HG03521 (cell line): Measurements from ENCODE around the gene RIMS1.

Experiments
- ATAC-seq: cut with Tn5 transposase; IDR thresholded peaks from one replicate; pipeline ENCODE4 v1.9.1; 2021; ENCODE audit warnings: mild to moderate bottlenecking, moderate library complexity; ENCODE audit not compliant: unreplicated experiment

The RIMS1 gene

DNA sequence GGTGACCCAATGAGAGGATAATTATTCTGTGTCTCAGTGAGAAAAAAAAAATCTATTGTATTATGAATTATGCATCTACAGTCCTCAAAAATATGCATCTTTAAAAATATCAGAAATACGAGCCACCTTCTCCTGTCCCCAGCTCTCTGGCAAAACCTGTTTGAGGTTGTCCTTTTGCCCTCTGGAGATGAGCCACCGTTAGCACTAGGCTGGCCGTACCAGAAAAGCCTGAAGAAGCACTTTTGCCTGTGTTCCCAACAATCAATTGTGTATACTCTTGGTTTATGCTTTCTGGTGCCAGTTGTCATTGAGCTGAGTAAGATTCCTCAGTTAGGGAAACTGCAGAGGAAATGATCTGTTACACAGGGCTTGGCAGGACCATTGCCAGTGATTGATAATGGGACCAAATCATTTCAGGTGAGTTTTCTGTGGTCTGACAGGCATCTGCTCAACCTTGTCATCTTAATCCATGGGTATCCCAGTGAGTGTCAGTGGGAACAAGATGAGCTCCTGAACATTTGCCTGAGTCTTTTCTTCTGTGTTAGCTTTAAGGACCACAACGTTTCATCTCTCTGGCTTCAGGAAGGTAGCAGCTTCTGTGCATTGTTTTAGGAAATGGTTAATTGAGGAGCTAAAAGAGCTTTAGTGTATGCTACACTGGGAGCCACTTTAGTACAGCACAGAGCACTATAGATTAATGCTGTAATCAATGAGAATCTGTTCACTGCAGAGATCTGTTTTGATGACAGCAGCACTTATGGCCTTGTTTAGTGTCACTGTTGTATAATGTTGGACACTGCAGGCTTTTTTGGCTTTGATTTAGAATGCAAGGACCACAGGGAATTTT lies 330.1 kb downstream of the RIMS1 start:
- no peak for ATAC-seq

DNA sequence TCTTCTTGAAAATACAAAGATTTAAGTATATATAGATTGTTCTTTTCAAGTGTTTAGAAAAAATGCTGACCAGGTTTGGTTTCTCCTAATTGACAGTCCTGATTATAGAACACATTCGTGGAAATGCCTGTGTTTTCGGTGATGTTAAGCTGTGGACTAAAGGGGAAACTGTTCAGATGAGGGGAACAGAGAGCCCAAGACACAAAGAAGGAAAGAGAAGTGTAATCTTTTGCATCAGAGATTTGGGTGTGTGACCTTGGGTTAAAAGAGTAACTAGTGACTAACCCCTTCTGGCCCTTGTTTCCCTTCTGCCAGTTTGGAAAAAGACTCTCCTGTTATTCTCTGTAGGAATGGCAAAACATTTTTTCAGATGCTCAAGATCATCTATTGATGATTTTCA lies 331.3 kb downstream of the RIMS1 start:
- ATAC-seq, result no peak

DNA sequence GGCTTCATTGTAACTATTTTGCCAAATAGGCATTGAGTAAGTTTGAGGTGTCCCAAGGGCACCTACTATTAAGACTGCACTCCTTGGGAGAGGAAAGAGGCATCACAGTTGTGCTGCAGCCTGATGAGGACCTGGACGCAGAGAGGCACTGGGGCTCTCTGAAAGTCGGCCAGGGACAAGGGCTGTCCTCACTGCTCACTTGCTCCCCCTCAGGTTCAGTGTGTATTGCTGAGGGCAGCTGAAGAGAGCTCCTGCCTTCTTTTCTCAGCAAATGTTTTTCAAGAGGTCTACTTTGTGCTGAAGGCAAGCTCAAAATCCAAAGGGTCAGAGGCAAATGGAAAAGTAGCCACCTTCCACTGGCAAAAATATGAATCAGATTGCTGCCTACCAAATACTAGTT lies 331.8 kb downstream of the RIMS1 start:
- ATAC-seq, result peak; percentile 89

DNA sequence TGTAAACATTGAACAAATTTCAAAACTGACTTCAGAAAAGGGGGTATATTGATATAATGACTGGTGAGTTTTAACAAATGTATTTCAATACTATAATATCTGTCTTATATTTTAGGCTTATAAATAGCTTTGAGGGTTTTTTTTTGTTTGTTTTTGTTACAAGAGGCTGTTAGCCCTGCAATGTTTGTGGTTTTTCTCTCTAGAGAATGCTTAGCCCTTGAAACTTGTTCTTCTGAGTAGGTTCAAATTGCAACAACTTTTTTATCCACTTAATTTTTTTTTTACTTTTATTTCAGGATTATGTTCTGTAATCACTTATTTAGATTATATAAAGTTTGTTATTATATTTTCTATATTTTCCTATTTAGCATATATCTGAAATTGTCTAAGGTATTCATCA lies 333.2 kb downstream of the RIMS1 start:
- no peak for ATAC-seq

DNA sequence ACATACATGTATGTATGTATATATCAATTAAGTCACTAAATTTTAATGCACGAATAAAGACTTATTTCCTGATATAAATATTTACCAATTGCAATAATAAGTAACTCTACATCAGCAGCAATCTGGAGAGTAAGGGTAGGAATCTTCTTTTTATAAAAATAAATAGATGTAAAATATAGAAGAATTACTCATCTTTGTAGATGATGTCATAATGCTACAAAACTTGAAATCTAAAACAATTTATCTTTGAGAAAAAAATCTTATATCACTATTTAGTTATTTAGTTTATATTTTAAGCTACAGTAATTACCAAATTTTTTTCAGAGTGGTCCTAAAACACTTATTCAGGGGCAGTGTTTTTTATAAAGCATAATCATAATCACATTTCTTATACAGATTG lies 351.7 kb downstream of the RIMS1 start:
- no peak for ATAC-seq

DNA sequence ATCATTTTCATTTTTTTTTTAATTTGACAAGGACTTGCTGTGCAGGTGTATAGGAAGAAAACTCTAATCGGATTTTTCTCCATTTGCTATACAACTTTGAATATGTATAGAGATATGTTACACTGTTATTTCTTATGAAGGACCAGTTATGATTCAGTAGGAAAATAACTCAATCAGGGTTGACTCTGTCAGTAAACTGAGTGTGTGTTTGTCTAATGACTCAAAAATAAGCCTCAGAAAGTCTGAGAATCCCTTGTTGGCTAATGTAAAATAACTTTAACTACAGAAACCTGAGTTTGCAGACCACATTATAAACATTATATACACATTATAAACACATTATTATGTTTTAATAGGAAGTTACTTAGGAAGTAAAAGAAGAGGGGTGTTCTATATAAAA lies 352.6 kb downstream of the RIMS1 start:
- no peak for ATAC-seq

DNA sequence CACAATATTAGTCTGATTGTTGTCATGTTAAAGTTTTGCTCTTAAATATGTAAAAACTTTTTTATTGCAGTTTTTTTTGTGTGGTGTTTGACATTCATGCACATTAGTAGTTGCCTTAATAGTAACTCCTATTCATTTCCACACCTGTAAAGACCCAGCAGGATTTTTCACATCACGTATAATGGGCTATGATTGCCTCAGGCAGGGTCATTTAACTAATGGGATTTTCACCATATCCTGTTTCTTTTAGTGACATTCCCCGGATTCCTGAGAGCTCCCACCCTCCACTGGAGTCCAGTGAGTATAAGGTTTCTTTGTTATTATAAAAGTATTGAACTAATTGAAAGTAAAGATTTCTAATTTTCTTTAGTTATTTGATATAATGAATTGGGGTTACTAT lies 359.2 kb downstream of the RIMS1 start:
- no peak for ATAC-seq

DNA sequence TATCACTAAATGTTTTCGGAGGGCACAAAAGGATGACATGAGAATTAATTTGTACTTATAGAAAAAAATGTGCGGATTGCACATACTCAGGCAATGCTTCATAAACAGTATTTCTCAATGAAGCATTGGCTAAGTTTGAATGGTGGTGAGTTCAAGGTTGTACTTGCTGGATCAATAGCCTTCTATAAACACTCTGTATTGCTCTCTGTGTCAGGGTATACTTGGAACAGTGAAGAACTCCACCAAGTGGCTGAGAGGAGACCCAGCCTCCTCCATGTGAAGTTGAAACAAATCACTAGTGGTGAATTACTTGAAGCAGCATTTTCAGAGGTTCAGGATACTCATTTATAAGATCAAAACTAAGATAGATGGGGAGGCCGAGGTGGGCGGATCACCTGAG lies 360.6 kb downstream of the RIMS1 start:
- no peak for ATAC-seq

DNA sequence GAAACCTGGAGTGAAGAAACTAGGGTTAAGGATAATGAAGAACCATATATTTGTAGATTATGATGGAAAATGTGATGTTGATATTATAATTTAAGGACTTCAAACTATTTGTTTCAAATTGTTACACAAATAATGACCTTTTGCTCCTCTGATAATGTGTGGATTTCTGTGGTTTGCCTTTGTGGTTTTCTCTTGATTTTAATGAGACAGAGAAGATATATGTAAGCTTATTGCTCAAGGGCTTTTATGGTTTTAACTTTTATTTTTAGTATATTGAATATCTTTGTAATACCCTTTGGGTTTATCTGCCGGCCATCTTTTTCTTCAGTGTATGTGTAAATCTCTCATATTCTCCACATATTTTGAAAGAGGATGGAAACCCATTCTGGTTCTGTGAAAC lies 362.3 kb downstream of the RIMS1 start:
- no peak for ATAC-seq

DNA sequence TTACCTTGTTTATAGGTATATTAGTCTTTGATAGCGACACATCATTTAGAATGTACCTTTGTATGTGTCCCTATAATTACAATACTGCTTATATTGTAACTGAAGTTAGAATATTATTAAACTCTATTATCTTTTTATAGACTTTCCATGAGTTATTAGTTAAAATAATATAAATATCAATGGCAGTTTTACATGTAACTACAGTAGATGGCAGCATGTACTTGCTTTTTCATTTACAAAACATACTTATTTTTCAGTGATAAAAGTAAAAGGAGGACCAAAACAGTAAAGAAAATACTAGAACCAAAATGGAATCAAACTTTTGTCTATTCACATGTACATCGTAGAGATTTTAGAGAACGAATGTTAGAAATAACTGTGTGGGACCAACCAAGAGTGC lies 364.3 kb downstream of the RIMS1 start:
- ATAC-seq, result no peak

DNA sequence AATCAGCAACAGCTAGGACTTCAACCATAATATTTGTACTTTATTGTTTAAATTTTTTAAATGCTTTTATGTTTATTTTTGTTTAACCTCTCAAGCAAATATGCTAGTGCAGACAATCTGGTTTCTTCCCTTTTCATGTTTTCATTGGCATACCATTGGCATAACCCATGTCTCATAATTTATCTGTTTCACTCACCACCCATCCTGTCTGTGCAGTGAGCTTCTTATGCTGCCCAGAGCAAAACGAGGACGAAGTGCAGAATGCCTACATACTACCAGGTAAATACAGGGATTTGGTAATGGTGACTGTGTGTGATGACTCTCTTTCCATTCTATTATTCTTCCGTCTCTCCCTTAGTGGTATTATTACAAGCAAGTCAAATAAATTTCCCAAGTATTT lies 374.1 kb downstream of the RIMS1 start:
- no peak for ATAC-seq

DNA sequence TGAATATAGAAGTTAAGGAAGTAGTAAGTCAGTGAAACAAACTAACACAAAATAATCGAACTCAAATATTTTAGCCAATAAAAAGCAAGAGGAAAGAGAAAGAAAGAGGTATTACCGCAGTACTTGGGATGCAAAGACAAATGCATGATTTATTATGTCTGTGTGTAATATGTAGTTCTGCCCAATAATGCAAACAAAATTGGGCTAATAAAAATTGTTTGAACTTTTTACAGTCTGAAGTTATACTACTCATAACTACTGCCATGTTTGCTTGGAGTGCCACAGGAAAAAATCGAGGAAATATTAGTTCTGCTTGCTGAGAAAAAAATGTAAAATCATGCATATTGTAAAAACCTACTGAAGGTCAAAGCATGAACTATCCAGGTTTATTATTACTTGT lies 375.2 kb downstream of the RIMS1 start:
- ATAC-seq, result no peak

DNA sequence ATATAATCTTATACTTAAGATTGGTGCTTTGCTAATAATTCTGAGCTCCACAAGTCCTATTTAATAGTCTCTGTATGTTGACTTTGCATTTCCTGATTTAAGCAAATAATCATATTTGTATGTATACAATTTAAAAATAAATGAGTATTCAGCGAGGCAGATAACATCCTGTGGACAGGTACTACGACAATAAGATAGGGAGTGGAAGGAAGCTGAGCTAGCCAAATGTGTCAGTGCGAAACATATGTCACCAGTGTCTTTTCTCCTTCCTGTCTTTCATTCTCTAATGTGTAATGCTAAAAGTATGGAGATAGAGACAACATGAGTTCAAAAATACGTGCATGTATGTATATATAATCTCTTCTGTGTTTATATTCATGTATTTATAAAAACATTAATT lies 375.9 kb downstream of the RIMS1 start:
- ATAC-seq, result no peak

DNA sequence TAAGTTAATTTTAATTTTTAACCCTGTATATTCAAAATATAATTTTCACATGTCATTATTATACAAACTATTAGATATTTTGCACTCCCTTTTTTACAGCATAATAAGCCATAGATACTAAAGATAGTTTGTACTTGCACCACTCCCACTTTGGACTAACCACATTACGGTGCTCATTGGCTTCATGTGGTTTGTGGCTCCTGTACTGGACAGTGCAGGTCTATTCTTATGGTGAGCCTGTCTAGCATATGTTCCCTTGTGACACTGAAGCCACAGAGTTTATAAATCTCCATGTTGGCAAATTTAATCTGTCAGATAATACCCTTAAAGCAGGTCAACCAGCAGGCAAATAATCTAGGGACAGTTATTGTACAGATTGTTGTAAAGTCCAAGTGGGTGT lies 381.1 kb downstream of the RIMS1 start:
- no peak for ATAC-seq

DNA sequence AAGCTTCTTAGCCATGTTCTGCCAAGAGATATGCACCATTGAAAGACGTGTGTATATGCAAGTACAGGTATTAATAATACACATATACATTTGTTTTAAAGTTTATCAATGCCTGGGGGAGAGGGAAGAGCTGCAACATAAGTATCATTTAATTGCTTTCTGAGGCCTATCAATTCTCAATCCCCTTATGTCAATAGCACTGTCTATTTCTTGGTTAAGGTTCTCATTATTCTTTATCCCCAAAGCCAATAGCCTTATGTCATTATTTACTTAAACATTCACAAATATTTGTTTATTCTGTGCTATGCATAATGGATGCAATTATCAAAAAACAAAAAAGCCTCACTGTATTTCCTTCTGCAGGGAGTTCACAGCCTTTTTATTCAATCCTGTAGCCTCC lies 385.2 kb downstream of the RIMS1 start:
- no peak for ATAC-seq

DNA sequence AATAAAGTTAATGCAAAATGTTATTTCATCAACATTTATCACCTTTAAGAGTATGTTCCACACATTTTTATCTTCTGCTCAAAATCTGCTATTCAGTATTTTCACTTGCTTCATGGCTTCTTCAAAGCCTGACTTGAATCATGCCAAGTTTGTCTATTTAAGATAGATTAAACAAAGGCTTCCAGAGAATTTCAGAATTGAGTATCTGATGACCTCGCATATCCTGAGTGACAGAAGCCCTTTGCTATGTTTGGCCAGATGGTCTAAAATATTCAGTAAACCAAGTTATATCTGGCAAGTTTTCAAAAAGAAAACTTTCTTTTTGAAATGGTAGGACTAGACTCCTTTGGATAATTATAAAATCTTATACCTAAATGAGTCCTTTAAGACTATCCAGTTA lies 386.6 kb downstream of the RIMS1 start:
- no peak for ATAC-seq

DNA sequence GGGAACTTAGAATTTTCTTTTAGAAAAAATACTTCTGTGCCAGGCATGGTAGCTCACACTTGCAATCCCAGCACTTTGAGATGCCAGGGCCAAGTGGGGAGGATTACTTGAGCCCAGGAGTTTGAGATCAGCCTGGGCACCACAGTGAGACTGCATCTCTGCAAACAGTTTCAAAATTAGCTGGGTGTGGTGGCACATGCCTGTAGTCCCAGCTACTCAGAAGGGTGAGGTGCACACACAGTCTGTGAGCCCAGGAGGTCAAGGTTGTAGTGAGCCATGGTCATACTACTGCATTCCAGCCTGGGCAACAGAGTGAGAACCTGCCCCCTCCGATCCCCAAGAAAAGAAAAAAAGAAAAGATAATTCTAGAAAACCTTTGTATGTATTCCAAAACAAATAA lies 389.5 kb downstream of the RIMS1 start:
- no peak for ATAC-seq

DNA sequence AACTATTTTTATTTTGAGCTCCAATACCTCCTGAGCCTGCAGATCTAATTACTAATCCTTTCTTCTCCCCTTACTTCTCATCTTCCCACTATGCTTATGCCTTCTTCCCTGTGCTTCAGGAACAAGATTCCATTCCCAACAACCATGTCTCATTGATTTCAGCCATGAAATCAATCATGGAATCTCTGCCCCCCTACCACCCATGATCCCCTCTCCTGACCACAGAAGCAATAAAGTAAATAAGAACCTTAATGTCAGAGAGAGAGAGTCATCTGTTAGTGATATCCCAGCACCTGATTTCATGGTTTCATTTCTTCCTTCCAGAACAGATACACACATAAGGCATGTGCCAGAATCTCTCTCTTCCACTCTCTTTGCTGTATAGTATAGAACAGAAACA lies 395.9 kb downstream of the RIMS1 start:
- no peak for ATAC-seq

DNA sequence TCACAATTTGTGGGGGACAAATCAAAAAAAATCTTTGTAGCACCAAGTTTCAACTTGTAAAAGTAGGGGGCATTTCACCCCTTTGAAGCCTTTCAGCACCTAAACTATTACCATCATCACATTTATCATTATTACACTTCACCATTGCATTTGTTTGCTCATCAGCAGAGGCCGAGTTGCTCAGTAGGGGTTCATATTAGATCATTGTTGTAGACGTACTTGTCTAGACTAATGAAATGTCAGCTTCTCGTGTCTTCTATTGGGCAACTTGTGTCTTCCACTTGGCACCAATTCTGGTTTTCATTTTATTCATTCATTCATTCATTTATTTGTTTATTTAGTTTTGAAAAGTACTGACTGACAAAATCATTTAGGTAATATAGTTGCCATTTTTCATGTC lies 397.2 kb downstream of the RIMS1 start:
- ATAC-seq, result no peak

DNA sequence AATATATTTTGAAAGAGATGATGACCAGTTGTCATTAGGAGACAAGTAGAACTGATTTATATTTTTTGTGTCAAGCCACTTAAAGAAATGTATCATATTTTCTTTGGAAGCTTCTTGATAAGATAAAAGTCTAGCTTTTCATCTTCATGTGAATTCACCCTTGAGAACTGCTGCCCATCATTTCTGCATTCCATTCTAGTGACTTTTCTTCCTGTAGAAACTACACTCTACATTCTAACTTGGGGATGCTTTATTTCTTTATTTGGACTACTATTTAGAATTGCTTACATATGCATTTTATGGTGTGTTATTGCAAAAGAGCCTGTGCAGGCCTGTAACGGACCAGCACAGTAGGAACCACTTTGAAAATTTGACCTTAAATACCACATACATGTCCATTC lies 400.6 kb downstream of the RIMS1 start:
- ATAC-seq, result no peak

DNA sequence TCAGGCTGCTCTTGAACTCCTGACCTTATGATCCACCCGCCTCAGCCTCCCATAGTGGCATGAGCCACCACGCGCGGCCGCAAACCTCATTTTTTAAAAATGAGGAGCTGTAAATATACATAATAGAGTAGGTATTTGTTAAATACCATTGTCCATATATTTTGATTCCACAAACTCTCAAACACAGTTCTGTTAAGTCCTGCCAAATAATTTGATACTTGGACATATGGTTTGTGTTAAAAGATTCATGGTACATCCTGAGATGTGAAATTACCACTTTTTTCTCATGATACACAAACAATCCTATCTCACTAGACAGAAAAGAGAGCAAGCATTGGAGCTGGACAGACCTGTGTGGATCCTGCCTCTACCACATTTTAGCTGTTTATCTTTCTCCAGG lies 401.5 kb downstream of the RIMS1 start:
- ATAC-seq, result no peak

DNA sequence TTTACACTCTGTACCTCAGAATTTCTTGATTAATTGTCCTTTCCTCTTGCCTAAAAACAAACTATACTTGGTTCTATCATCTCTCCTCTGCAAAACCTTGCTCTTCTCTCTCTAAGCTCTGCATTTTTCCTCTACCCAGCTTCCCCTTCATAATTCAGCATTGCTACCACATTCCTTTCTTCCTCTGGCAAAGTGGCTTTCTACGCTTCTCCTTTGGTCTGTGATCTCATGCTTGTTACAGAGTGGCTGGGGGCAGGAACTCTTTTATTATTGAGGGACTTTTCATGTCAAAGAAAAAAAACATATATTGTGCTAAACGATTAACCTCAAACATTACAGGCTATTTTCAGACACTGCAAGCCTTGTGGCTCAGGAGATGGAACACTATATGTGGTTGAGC lies 402.2 kb downstream of the RIMS1 start:
- ATAC-seq, result no peak

DNA sequence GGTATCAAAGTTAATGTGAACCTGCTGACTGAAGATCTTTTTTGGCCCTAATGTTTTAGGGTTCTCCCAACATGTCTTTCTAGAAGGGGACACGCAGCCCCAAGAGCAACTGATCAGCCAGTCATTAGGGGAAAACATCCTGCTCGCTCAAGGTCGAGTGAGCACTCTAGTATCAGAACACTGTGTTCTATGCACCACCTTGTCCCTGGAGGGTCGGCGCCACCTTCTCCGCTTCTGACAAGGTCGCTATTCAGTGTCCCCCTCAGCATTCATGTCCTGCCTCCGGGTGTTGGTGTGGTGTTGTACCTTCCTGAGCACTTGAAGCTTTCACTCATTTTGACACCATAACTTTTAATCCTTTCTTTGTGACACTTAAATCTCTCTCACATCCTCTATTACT lies 404.3 kb downstream of the RIMS1 start:
- ATAC-seq, result no peak
